ENCODE measurements around the gene MT1H.

The MT1H gene

DNA sequence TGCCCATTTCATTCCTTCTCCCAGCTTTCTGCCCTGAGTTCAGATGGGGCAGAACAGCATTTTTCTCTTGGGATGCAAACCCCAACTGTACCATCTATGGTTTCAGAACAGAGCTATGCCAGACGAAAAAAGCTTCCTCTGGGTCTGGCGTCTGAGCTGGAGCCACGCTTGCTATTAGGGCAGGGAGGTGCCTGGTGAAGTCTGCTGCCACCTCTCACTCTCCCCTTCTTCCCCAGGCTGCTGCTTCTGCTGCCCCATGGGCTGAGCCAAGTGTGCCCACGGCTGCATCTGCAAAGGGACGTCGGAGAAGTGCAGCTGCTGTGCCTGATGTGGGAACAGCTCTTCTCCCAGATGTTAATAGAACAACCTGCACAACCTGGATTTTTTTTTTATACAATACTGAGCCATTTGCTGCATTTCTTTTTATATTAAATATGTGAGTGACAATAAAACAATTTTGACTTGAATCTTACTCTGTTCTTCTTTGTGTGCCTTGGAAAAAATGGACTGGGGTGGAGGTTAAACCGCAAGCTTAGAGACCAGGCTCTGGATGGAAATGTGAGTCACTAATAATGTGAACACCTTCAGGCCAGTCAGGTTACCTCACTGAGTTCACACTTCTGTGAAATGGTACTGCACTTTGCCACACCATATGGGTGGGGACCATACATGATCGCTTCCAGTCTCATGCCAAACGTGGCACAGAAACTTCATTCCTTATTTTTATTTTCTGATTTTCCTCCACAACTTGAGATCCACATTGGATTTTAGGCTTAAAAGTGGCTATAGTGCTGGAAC, 32.8 kb upstream of the MT1H start:
- no peak for DNase-seq

DNA sequence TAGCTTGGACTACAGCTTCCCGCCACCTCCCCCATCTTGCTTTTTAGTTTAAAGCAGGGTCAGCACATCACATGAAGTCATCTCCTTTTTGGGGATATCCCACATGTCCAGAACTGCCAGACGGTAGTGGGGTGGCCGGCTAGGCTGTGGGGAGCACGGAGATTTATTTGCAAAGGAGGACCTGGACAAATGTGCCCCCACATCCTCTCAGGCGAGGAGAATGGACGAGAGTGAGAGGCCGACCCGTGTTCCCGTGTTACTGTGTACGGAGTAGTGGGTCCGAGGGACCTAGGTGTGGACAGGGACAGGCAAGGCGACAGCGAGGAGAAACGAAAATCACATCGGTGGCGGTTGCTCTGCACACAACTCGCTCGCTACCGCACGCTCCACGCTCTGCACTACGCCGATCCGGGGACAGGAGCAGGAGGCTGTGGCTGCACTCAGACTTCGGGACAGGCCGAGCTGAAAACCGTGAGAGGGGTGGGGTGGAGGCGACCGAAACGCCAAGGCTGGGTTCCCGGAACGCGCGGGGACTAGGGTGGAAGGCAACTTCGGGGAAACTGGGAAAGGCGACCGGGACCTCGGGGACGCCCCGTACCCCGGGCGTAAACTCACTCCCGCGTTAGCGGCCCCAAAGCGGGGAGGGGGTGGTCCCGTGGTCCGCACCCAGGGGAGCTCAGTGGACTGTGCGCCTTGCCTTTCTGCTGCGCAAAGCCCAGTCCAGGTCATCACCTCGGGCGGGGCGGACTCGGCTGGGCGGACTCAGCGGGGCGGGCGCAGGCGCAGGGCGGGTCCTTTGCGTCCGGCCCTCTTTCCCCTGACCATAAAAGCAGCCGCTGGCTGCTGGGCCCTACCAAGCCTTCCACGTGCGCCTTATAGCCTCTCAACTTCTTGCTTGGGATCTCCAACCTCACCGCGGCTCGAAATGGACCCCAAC, 31.5 kb upstream of the MT1H start, which contains the start of gene MT1A:
TSS of gene MT1A (plus strand) at position 853 of the 937 bp plus-strand sequence. CDS start at position 926, 73 bp downstream.
- no peak for DNase-seq

DNA sequence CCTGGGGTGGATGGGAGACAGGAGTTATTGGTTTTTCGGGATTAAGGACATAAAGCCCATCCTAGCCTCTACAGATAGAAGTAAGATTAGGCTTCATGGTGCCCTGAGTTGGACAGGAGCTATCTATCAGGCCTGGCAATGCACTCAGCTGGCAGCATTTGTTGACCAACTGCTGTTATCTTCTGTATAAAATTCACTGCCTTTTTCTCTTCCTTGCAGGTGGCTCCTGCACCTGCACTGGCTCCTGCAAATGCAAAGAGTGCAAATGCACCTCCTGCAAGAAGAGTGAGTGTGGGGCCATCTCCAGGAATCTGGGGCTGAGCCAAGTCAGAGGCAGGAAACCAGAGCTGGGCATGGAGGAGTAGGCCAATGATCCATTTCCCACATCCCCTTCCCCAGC, 30.6 kb upstream of the MT1H start:
- no peak for DNase-seq

DNA sequence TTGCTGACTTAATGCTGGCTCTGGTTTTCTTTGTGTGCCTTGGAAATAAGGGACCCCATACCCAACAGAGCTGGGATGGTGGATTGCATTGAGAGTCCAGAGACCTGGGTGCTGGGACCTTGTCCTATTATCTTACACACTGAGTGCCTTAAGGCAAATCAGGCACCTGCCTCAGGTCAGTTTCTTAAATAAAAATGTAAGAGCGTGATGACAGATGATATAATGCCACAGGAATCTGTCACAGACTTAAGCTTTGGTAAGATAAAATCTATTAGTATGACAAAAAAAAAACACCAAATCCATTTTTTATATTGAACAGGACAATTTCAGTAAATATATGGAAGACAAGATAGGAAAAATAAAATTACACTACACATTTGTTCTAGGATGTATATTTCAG, 29.5 kb upstream of the MT1H start:
- no peak for DNase-seq

DNA sequence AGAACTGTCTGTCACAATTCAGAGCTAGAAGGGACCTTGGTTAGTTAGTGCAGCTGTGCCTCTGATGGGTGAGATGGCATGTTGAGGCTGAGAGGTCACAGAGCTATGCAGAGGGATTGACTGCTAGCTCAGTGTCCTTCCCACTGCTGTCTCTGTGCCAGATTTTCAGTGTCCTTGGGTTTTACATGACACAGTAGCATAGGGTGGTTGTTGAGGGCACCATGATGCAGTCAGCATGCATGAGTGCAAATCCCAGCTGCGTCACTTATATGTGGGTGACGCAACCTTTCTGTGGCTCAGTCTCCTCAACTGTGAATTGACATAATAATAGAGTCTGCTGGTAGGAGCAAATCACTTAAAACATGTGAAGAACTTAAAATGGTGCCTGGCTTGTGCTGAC, 28.4 kb upstream of the MT1H start:
- no peak for DNase-seq

DNA sequence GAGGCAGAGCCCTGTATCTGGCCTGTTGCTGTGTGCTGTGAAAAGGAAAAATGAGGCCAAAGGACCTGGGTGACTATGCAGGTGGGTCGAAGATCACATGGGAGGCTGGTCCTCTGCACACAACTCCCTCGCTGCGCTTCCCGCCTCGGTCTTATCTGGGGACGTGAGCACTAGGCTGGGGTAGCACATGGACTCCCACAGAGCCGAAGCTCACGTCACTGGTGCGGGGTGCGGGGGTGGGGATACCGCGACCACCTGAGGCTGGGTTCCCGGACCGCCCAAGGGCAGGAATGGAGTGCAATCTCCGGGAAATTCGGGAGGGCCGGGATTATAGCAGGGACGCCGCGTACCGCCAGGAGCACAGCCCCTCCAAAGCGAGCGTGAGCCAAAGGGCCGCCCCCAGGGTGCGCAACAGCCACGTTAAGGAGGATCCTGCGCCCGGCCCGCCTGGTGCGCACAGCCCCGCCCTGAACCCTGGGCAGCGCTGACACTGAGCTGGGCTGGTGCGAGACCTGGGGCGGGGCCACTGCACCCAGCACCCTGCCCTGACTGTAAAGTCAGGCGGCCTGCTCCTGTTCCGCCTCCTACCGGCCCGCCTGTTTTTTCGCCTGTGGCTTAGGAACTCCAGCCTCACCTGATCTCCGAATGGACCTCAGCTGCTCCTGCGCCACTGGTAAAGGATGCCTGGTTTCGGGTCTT, 26.4 kb upstream of the MT1H start:
- peak; percentile 96 for DNase-seq

DNA sequence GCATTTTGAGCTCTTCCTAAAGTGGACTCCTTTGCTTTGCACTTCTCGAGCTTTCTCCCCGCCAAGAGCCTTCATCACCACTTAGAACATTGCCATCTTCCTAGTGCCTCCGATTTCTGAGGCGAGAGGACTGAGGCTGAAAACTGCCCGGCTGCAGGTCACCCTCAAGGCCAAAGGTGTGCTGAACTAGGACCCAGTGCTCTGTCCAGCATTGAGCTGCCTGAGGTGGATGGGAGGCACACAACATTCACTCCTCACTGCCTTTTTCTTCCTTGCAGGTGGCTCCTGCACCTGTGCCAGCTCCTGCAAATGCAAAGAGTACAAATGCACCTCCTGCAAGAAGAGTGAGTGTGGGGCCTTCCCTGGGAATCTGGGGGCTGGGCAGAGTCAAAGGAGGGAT, 25.8 kb upstream of the MT1H start:
- no peak for DNase-seq

DNA sequence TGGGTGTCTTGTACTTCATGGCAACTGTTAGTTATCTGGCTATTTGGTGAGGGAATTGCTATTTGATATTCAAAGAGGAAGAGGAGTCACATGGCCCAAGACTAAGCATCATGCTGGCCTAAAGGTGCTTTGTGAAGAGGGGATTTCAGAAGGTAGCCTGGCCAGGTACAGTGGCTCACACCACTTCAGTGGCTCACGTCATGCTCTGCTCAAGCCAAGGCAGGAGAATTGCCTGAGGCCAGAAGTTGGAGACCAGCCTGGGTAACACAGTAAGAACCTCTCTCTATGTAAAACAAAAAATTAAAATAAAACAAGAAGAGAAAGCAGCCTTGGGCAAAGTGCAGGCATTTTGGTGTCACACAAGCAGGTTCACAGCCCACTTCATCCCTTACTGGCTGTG, 24.3 kb upstream of the MT1H start:
- DNase-seq, result no peak

DNA sequence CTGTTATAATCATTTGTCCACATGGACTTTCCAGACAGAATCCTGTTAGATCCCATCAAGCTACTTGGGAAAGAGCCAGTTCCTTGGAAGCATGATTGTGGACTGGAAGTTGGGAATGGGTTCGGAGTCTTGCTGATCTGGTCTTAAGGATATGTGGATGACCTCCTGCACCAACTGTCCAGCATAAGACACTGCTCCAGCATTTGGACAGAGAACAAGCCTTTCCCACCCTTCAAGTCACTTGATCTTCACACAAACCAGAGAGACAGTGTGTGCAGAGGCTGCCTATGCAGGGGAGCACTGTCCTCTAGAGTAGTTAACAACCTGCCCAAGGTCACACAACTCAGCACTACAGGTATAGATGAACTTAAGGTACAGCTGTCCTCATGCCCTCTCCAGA, 23.8 kb upstream of the MT1H start:
- DNase-seq, result no peak

DNA sequence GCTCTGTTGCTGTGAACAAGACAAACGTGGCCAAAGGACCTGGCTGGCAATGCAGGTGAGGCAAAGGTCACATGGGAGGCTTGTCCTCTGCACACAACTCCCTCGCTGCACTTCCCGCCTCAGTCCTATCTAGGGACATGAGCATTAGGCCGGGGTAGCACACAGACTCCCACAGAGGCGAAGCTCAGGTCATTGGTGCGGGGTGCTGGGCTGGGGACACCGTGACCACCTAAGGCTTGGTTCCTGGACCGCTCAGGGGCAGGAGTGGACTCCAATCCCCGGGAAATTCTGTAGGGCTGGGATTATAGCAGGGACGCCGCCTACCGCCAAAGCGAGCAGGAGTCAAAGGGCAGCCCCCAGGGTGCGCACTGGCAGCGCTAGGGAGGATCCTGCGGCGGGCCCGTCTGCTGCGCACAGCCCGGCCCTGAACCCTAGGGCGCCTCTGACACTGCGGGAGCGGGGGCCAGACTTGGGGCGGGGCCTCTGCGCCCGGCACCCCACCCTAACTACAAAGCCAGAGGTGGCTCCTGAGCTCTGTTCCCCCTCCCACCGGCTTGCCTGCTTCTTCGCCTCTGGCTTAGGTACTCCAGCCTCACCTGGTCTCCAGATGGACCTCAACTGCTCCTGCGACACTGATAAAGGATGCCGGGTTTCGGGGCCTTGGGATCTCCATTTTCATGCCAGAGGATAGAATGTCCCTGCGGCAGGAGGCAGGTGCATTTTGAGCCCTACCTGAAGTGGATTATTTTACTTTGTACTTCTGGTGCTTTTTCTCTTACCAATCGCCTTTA, 21.8 kb upstream of the MT1H start:
- DNase-seq, result no peak

DNA sequence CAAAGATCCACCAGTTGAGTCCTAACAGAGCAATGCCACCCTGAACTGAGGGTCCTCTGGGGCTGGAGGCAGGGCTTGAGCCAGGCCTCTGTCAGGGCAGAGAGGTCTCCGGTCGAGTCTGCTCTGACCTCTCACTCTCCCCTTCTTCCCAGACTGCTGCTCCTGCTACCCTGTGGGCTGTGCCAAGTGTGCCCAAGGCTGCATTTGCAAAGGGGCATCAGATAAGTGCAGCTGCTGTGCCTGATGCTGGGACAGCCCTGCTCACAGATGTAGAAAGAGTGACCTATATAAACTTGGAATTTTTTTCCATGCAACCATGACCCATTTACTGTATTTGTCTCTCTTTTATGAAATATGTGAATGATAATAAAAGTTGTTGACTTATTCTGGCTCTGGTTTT, 20.3 kb upstream of the MT1H start:
- DNase-seq, result no peak

DNA sequence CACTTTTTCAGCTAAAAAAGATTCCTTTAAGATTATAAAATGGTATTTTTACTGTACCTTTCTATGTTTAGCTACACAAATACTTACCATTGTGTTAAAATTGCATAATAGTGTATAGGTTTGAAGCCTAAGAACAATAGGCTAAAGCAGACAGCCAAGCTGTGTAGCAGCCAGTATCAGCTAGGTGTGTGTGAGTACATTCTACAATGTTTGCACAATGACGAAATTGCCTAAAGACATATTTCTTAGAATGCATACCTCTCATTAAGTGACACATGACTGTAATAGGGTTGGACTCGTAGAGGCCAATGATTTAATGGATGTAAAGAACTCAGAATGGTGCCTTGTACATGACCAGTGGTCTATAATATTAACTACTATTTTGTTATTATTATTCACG, 19.8 kb upstream of the MT1H start:
- no peak for DNase-seq

DNA sequence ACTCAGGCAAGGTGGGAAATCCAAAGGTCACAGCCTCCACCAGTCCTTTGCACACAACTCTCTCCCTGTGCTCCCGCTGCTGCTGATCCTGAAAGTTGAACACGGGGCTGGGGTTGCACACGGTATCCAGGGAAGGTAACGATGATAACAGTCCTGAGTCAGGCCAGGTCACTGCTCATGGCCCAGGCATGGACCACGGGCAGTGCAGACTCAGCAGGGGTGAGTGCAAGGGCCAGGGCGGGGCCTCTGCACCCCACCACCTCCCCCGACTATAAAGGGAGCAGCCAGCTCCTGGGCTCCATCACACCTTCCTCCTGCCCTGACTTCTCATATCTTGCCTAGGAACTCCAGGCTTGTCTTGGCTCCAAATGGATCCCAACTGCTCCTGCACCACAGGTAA, 18.0 kb upstream of the MT1H start, which contains the start of gene MT1B:
TSS of gene MT1B (plus strand) at position 301 of the 400 bp plus-strand sequence. CDS start at position 369, 68 bp downstream.
- no peak for DNase-seq

DNA sequence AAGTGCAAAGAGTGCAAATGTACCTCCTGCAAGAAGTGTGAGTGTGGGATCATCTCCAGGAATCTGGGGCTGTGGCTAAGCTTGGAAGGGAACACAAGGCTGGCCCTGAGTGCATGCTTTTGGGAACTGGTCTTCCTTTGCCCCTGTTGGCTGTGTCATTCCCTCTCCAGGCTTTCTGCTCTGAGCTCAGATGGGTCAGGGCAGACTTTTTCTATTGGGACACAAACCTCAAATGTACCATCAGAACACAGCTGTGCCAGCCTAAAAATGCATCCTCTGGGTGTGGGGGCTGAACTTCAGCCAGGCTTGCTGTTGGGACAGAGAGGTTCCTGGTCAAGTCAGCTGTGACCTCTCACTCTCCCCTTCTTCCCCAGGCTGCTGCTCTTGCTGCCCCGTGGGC, 17.0 kb upstream of the MT1H start:
- DNase-seq, result no peak

DNA sequence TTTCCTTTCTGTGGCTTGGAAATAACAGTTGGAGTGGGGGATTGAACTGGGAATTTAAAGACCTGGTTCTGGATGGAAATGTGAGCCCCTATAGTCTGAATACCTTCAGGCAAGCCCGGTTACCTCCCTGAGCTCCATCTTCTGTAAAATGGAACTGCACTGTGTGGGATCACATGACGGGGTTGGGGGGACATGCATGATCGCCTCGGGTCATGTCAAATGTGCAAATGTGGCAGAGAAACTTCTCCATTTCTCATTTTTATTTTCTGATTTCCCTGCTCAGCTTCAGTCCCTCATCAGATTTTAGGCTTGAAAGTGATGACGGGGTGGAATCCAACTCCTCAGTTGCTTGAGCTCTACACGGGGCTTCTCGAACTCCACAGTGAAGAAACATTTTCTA, 16.4 kb upstream of the MT1H start:
- DNase-seq, result no peak

DNA sequence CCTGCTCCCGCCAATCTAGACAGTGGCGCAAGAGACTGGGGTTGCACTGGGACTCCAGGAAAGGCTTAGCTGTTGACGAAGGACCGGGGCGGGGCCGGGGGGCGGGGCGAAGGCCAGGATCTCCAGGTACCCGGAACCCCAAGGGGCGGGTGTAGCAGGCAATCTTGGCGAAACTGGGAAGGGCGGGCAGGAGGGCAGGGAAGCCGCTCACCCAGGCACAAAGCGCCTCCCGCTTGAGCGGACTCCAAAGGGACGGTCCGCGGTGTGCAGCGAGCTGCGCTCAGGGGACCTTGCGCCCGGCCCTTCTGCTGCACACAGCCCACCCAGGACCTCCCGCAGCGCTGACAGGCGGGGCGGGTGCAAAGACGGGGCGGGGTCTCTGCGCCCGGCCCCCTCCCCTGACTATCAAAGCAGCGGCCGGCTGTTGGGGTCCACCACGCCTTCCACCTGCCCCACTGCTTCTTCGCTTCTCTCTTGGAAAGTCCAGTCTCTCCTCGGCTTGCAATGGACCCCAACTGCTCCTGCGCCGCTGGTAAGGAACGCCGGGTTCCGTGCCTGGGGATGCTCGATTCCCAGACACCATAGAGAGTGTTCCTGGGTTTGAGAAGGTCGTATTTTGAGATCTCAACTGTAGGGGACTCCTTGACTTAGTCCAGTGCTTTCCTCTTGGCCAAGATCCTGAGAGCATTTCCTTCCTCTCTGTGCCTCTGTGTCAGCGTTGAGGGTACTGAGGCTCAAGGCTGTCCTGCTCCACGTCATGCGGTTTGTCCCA, 11.9 kb upstream of the MT1H start, which contains the start of gene MT1F:
TSS of gene MT1F (plus strand) at position 405 of the 772 bp plus-strand sequence. CDS start at position 505, 100 bp downstream.
- DNase-seq, result peak; percentile 85

DNA sequence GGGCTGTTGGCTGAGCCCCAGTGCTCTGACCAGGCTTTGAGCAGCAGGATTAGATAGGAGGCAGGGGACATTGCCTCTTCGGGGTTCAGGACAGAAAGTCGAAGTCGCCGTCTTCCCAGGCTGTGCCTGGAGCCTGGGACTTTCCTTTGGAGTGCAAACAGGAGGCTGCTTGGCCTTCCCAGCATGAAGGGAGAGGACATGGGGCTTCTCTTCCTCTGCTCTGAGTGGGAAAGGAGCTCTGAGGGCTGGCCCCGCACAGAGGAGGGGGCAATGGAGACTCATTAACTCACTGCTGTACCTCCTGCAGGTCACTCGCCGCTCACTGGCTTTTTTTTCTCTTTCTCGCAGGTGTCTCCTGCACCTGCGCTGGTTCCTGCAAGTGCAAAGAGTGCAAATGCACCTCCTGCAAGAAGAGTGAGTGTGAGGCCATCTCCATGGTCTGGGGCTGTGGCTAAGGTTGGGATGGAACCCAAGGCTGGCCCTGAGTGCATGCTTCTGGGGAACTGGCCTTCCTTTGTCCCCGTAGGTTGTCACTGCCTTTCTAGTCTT, 11.2 kb upstream of the MT1H start:
- DNase-seq, result no peak

DNA sequence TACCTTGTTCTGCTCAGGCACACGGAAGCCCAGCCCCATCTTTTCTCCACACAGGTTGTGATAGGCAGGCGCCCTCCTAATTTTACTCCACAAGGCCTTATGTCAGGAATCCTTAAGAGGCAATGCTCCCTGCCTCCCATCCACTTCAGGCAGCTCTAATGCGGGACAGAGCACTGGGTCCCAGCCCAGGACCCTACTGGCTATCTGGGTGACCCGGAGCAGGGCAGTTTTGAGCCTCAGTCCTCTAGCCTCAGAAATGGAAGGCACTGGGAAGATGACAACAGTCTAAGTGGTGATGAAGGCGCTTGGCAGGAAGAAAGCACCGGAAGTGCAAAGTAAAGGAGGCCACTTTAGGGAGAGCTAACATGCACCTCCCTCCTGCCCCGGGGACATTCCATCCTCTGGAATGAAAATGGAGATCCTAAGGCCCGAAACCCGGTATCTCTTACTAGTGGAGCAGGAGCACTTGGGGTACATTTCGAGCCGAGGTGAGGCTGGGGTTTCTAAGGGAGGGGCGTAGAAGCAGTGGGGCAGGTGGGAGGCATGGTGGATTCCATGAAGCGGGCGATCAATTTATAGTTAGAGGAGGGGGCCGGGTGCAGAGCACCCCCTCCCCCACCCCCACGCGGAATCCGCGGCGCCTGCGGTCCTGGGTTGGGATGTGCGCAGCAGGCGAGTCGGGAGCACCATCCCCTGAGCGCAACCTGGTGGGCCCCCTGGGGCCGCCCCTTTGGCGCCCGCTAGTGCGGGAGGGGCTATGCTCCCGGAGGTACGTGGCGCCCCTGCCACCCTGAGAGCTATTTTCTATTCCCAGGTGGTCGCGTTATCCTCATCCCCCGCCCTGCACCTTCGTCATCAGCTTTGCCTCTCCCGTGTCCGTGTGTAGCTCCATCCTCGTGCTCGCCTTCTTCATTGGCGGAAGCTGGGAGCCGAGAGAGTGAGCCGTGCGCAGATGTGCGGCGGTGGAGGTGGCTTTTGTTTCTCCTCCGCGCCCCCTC, 7.0 kb upstream of the MT1H start:
- DNase-seq, result no peak

DNA sequence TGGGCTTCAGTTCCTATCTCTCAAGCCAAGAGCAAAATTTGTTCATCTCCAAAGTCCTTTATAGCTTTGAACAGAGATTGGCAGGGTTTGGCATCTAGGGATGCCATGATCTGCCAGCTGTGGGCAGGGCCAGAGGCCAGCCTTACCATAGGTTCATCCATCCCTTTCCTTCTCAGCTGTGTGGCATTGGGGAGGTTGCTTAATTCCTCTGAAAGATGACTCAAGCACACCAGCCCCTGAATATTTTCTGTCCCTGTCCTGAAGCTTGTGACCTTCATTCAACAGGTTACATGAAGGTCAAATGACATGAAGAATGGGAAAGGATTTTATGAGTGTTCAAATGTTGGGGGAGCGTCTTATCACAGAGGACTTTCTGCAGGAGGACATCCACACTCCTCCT, 5.1 kb upstream of the MT1H start:
- no peak for DNase-seq

Data from 8988T (cell line).